ENCODE data around the gene TMEM163. TPM values are rescaled to one million over a fixed set of nuclear protein-coding genes. Genes with fewer than 3 reads are reported as not detected.

TMEM163 gene
- total and polyA plus RNA-seq, 2 of the 13 experiments (the other 11 are each of a cell fraction or from before 2014, with no cell fraction given): 0.05 TPM; not detected in 1

DNA sequence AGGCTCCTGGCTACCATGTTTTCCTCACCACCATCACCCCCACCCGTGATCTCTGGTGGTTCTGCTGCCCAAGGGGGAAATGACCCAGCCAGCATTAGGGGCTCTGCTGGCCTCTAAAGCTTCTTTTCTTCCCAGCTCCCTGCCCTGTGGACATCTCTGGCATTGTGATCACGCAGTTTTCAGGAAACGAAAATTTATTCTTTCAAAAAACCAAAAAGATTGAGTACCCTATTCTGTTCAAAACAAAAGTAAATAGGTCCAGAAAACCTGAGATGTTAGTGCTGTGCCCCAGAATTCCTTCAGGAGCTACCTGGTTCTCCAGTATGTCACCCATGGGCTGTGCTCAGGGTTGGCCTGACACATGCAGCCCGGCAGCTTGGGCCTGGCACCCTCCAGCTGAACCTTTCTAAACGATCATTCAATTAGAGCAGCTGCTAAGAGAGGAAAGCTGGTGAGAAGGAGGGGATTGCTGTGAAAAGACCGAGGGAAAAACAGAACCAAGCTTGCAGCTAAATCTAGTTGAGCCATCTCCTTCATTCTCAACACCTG, 307.4 kb downstream of the TMEM163 start:
- H3K9ac ChIP-seq (ENCODE audit: insufficient read depth, low read depth, low read length): peak overlapping the region; percentile 84
- no peak for FAIRE-seq
- H3K9me3 ChIP-seq (ENCODE audit: low read length): no peaks in the 10 kb centered on the region
- TSS peak; percentile 71 for BruUV-seq (replicated peaks)
- no peaks in the 10 kb centered on the region for H3K27me3 ChIP-seq (ENCODE audit: control insufficient read depth in 1 of 2, insufficient read depth in 2 of 2, low read length in 2 of 2)
- intact Hi-C loops (cut with micrococcal nuclease; ENCODE audit: unreplicated experiment) (loop anchor here (5.0 kb wide), 4 partner anchors 184 to 524 kb away; partner anchors contain the start of gene CCNT2), in situ Hi-C loops (cut with HindIII; ENCODE audit: extremely low pct_ligation_motif_present, low pct_unique_long_range_greater_than_20kb) (loop anchor here (5.0 to 10.0 kb wide), 2 partner anchors 167 to 289 kb away; no protein-coding TSS in a partner anchor)
- H3K36me3 ChIP-seq (replicated peaks in 1 of 2; ENCODE audit: control insufficient read depth in 1 of 2, insufficient read depth in 2 of 2, low read length in 2 of 2): peaks cover under 1 to 12% of the 10 kb centered on the region in 2 experiments
- H4K20me1 ChIP-seq (ENCODE audit: insufficient read depth, low read length): peaks cover 2% of the 10 kb centered on the region; the same call in 1 of the 2 replicates
- no peak for DNase-seq (ENCODE audit: low spot score)
- peak overlapping the region; percentile 89 for H3K27ac ChIP-seq (ENCODE audit: extremely low read length, insufficient read depth, low read length)
- ATAC-seq: peak; percentile 9
- CTCF ChIA-PET (ENCODE audit: low intra/inter-chr PET ratio, low total read pairs): interaction anchor here (0.8 to 4.1 kb wide), 5 partner anchors 19 to 293 kb away, joined by 5 to 34 read pairs (median 8); no protein-coding TSS in a partner anchor
- 0 out of 2 replicates have a peak, but pooled peaks have one; percentile 30 for TF ChIP-seq SMAD9 (CRISPR knock-in tag; IDR thresholded peaks at IDR 0.05)
- TF ChIP-seq, protein P1, sequence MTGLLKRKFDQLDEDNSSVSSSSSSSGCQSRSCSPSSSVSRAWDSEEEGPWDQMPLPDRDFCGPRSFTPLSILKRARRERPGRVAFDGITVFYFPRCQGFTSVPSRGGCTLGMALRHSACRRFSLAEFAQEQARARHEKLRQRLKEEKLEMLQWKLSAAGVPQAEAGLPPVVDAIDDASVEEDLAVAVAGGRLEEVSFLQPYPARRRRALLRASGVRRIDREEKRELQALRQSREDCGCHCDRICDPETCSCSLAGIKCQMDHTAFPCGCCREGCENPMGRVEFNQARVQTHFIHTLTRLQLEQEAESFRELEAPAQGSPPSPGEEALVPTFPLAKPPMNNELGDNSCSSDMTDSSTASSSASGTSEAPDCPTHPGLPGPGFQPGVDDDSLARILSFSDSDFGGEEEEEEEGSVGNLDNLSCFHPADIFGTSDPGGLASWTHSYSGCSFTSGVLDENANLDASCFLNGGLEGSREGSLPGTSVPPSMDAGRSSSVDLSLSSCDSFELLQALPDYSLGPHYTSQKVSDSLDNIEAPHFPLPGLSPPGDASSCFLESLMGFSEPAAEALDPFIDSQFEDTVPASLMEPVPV (CRISPR knock-in tag; IDR thresholded peaks at IDR 0.05): 0 out of 2 replicates have a peak, but pooled peaks have one; percentile 74
- TF ChIP-seq KDM5B (CRISPR knock-in tag; IDR thresholded peaks at IDR 0.05; ENCODE audit: borderline replicate concordance): 0 out of 2 replicates have a peak, but pooled peaks have one; percentile 14
- no peak for TF ChIP-seq ZNF121 (CRISPR knock-in tag; IDR thresholded peaks at IDR 0.05)
- TF ChIP-seq, protein P2, sequence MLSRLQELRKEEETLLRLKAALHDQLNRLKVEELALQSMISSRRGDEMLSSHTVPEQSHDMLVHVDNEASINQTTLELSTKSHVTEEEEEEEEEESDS (CRISPR knock-in tag; IDR thresholded peaks at IDR 0.05; ENCODE audit: borderline replicate concordance): 0 out of 2 replicates have a peak, but pooled peaks have one; percentile 51
- TF ChIP-seq ZBTB42 (CRISPR knock-in tag; IDR thresholded peaks at IDR 0.05): 0 out of 2 replicates have a peak, but pooled peaks have one; percentile 37
- TF ChIP-seq ZNF326 (CRISPR knock-in tag; IDR thresholded peaks at IDR 0.05; ENCODE audit: borderline replicate concordance): 0 out of 2 replicates have a peak, but pooled peaks have one; percentile 42
- no peak for TF ChIP-seq ZNF557 (CRISPR knock-in tag; IDR thresholded peaks at IDR 0.05)
- TF ChIP-seq THYN1 (CRISPR knock-in tag; IDR thresholded peaks at IDR 0.05; ENCODE audit: borderline replicate concordance, low read depth): 0 out of 2 replicates have a peak, but pooled peaks have one; percentile 32
- 0 out of 2 replicates have a peak, but pooled peaks have one; percentile 17 for TF ChIP-seq NCOA1 (CRISPR knock-in tag; IDR thresholded peaks at IDR 0.05)
- TF ChIP-seq CC2D1A (CRISPR knock-in tag; IDR thresholded peaks at IDR 0.05): 0 out of 2 replicates have a peak, but pooled peaks have one; percentile 62
- TF ChIP-seq, protein P3, sequence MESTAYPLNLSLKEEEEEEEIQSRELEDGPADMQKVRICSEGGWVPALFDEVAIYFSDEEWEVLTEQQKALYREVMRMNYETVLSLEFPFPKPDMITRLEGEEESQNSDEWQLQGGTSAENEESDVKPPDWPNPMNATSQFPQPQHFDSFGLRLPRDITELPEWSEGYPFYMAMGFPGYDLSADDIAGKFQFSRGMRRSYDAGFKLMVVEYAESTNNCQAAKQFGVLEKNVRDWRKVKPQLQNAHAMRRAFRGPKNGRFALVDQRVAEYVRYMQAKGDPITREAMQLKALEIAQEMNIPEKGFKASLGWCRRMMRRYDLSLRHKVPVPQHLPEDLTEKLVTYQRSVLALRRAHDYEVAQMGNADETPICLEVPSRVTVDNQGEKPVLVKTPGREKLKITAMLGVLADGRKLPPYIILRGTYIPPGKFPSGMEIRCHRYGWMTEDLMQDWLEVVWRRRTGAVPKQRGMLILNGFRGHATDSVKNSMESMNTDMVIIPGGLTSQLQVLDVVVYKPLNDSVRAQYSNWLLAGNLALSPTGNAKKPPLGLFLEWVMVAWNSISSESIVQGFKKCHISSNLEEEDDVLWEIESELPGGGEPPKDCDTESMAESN (CRISPR knock-in tag; conservative IDR thresholded peaks at IDR 0.05): no peak
- no peak for TF ChIP-seq ZNF34 (CRISPR knock-in tag; IDR thresholded peaks at IDR 0.05; ENCODE audit: borderline replicate concordance)
- TF ChIP-seq, protein P4, sequence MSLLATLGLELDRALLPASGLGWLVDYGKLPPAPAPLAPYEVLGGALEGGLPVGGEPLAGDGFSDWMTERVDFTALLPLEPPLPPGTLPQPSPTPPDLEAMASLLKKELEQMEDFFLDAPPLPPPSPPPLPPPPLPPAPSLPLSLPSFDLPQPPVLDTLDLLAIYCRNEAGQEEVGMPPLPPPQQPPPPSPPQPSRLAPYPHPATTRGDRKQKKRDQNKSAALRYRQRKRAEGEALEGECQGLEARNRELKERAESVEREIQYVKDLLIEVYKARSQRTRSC (CRISPR knock-in tag; IDR thresholded peaks at IDR 0.05; ENCODE audit: low read depth): peak; percentile 27; the same call in 1 of the 2 replicates
- TF ChIP-seq POLR2AphosphoS5 (IDR thresholded peaks at IDR 0.05; ENCODE audit: low read depth, low read length): 0 out of 2 replicates have a peak, but pooled peaks have one; percentile 0
- 0 out of 2 replicates have a peak, but pooled peaks have one; percentile 21 for TF ChIP-seq NR1H2 (CRISPR knock-in tag; IDR thresholded peaks at IDR 0.05; ENCODE audit: borderline replicate concordance, low read depth)
- TF ChIP-seq, protein P5, sequence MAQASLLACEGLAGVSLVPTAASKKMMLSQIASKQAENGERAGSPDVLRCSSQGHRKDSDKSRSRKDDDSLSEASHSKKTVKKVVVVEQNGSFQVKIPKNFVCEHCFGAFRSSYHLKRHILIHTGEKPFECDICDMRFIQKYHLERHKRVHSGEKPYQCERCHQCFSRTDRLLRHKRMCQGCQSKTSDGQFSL (CRISPR knock-in tag; IDR thresholded peaks at IDR 0.05): 0 out of 2 replicates have a peak, but pooled peaks have one; percentile 25
- POLR2A ChIA-PET: interaction anchor here (1.0 to 5.9 kb wide), 18 partner anchors 9 to 525 kb away, joined by 3 to 124 read pairs (median 8); no protein-coding TSS in a partner anchor
- H3K4me2 ChIP-seq (ENCODE audit: low read depth, low read length): peak overlapping the region; percentile 83
- 66% methylated on average over 6 of the region's 6 CpGs for WGBS (ENCODE audit: low lambda C conversion rate)
- H3K79me2 ChIP-seq (ENCODE audit: insufficient read depth, low read length): peaks cover 43% of the 10 kb centered on the region
- H3K4me1 ChIP-seq (ENCODE audit: insufficient read depth, low read length): peaks cover 44% of the 10 kb centered on the region
- peak overlapping the region; percentile 25 for H2AFZ ChIP-seq (ENCODE audit: low read length)
- H3K4me3 ChIP-seq (replicated peaks in 1 of 3; ENCODE audit: insufficient read depth in 1 of 3, low read depth in 2 of 3, low read length in 3 of 3): peak overlapping the region; percentile 23 to 74 (median 68)

Measured in HepG2 (cell line).